Progenitor cell of endocrine pancreas (in vitro differentiated cells): ENCODE data around the gene POFUT2. TPM values are rescaled to one million over a fixed set of nuclear protein-coding genes. Genes with fewer than 3 reads are reported as not detected.

Experiments
- DNase-seq: peaks from one replicate; pipeline ENCODE4 v3.0.0; 2021; ENCODE audit warnings: low spot score; ENCODE audit not compliant: unreplicated experiment
- H3K27ac Mint-ChIP-seq: 2 replicates; pipeline ENCODE4 v1.8.0; 2021; ENCODE audit warnings: mild to moderate bottlenecking, moderate library complexity, mixed read lengths
- H3K27me3 Mint-ChIP-seq: 2 replicates; pipeline ENCODE4 v1.8.0; 2021; ENCODE audit warnings: mixed read lengths
- H3K36me3 Mint-ChIP-seq: 2 replicates; pipeline ENCODE4 v1.8.0; 2022; ENCODE audit warnings: mixed read lengths; ENCODE audit not compliant: insufficient read depth
- H3K4me1 Mint-ChIP-seq: 2 replicates; pipeline ENCODE4 v1.8.0; 2021; ENCODE audit warnings: low read depth, mixed read lengths
- H3K4me3 Mint-ChIP-seq: 2 replicates; pipeline ENCODE4 v1.8.0; 2021; ENCODE audit warnings: low read depth, mild to moderate bottlenecking, moderate library complexity, mixed read lengths
- H3K9me3 Mint-ChIP-seq: 2 replicates; pipeline ENCODE4 v1.8.0; 2021; ENCODE audit warnings: low read depth, mixed read lengths
- CTCF ChIP-seq: fragments of 200-600 bp; sonication (generic); IDR thresholded peaks from one replicate; pipeline ENCODE4 v1.5.0; 2021; ENCODE audit warnings: antibody characterized with exemption, mild to moderate bottlenecking; ENCODE audit not compliant: unreplicated experiment
- total RNA-seq: library from RNA; stranded (reverse); gene quantifications from 2 replicates; pipeline ENCODE4 v1.2.1, GENCODE V29; 2021

The POFUT2 gene
- total RNA-seq, 1 donor from 2014 or later, result 47.8 TPM

GRCh38 chr21:45248893-45249381 is 38.8 kb downstream of the POFUT2 start:
- H3K4me3 Mint-ChIP-seq, result peak overlapping the region; percentile 45
- no peak overlapping the region for H3K27ac Mint-ChIP-seq

GRCh38 chr21:45248301-45248892 is 39.3 kb downstream of the POFUT2 start:
- H3K36me3 Mint-ChIP-seq, result peaks cover 4% of the 10 kb centered on the region
- H3K4me1 Mint-ChIP-seq, result peaks cover 14% of the 10 kb centered on the region
- H3K27ac Mint-ChIP-seq, result peak overlapping the region; percentile 10
- H3K27me3 Mint-ChIP-seq, result peaks cover 10% of the 10 kb centered on the region
- peak; percentile 9 for DNase-seq
- H3K4me3 Mint-ChIP-seq, result peak overlapping the region; percentile 45
- no peak for TF ChIP-seq CTCF
- peaks cover 12% of the 10 kb centered on the region for H3K9me3 Mint-ChIP-seq

More at GRCh38 chr21:45248893-45249381, 38.8 kb downstream of the POFUT2 start:
- Mint-ChIP-seq H3K4me1 (peaks cover 14% of the 10 kb centered on the region), H3K36me3 (no peaks in the 10 kb centered on the region), H3K9me3 (peaks cover 6% of the 10 kb centered on the region), H3K27me3 (peaks cover 11% of the 10 kb centered on the region)
- no peak for TF ChIP-seq CTCF
- no peak for DNase-seq

- Mint-ChIP-seq H3K4me1 (peaks cover 14% of the 10 kb centered on the region), H3K9me3 (peaks cover 17% of the 10 kb centered on the region), H3K27ac (no peak overlapping the region), H3K27me3 (peaks cover 12% of the 10 kb centered on the region), H3K36me3 (peaks cover 6% of the 10 kb centered on the region), H3K4me3 (no peak overlapping the region)
- peak; percentile 5 for DNase-seq
- TF ChIP-seq CTCF, result no peak
Observed at GRCh38 chr21:45246386-45247320, 41.0 kb downstream of the POFUT2 start.

- H3K36me3 Mint-ChIP-seq, result peaks cover 6% of the 10 kb centered on the region
- no peak overlapping the region for H3K4me3 Mint-ChIP-seq
- H3K27ac Mint-ChIP-seq, result no peak overlapping the region
- no peak for TF ChIP-seq CTCF
- H3K9me3 Mint-ChIP-seq, result peaks cover 17% of the 10 kb centered on the region
- H3K27me3 Mint-ChIP-seq, result peaks cover 12% of the 10 kb centered on the region
- peaks cover 14% of the 10 kb centered on the region for H3K4me1 Mint-ChIP-seq
- DNase-seq, result peak; percentile 6
Observed at GRCh38 chr21:45244799-45245340, 42.8 kb downstream of the POFUT2 start.

- Mint-ChIP-seq H3K36me3 (peaks cover 6% of the 10 kb centered on the region), H3K4me3 (no peak overlapping the region), H3K27ac (no peak overlapping the region), H3K9me3 (peaks cover 17% of the 10 kb centered on the region), H3K4me1 (peaks cover 4% of the 10 kb centered on the region), H3K27me3 (peaks cover 12% of the 10 kb centered on the region)
- no peak for DNase-seq
- TF ChIP-seq CTCF, result no peak
Observed at GRCh38 chr21:45243603-45244002, 44.1 kb downstream of the POFUT2 start.
